NCI-H1436 (cell line): Measurements from ENCODE around the gene VWA3A.
"Not testable (repeated sequence)": the region's sequence is repeated elsewhere in the genome, so short reads cannot be mapped to it uniquely, and the experiment has no call there.

ENCODE experiments used
- DNase-seq: peaks from one replicate; lab custom pipeline; 2025; lab: John Stamatoyannopoulos, UW

Gene VWA3A

GRCh38 chr16:22132801-22133200 lies 40.5 kb downstream of the VWA3A start:
- DNase-seq: no peak

- DNase-seq: no peak
Observed at GRCh38 chr16:22138482-22138881, 46.1 kb downstream of the VWA3A start.

DNA sequence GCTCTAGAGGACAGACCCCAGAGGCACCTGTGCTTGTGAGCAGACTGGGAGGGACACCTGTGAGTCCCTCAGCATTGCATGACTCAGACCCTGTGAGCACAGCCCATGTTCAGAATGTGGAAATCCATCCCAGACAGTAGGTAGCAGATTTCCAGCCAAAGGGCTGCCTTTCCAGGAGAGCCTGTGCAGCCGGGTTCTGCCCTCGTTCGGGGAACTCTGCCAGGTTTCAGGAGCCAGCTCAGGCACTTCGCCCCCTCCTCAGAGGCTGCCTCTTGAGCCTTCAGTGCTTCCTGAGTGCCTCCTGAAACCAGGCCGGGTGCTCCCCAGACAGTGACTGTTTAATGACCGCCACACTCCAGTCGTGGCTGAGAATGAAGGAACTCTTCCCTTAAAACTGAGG lies 46.7 kb downstream of the VWA3A start:
- DNase-seq: no peak

DNA sequence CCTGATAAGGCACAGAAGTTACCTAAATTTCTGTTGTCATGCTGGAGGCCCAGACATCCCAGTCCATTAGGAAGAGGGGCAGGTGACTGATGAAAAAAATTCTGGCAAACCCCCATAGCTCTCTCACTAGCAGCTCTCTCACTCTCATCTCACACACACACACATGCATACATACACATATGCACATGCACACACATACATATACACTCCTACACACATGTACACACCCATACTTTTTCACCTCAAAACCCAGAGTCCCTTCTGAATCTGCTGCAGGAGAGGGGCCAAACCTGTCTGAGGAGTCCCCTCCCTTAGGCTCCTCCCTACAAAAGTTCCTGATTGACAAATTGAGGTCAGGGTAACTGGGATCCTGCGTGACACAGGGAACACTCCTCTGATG lies 47.4 kb downstream of the VWA3A start:
- no peak for DNase-seq

- DNase-seq: no peak
Observed at GRCh38 chr16:22141767-22142166, 49.4 kb downstream of the VWA3A start.

- no peak for DNase-seq
Observed at GRCh38 chr16:22144520-22144919, 52.2 kb downstream of the VWA3A start.

DNA sequence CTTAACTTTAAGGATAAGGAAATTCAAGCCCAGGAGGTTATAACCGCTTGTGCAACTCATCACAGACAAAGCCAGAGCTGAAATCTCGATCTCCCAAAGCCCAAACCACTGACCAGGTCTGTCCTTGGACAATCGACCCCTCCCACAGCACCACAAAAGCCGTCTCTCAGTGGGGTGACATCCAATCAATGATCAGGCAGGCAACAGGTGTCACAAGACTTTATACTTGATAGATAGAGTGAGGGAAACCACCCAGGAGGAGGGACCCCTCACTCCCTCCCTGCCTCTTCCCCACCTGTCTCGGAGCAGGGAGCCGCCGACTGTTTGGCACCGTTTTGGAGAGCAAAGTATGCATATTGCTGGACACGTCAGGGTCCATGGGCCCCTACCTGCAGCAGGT lies 55.5 kb downstream of the VWA3A start:
- DNase-seq: no peak

- no peak for DNase-seq
Observed at GRCh38 chr16:22151246-22151998, 59.1 kb downstream of the VWA3A start.

GRCh38 chr16:22152316-22152715 lies 60.0 kb downstream of the VWA3A start:
- no peak for DNase-seq

DNA sequence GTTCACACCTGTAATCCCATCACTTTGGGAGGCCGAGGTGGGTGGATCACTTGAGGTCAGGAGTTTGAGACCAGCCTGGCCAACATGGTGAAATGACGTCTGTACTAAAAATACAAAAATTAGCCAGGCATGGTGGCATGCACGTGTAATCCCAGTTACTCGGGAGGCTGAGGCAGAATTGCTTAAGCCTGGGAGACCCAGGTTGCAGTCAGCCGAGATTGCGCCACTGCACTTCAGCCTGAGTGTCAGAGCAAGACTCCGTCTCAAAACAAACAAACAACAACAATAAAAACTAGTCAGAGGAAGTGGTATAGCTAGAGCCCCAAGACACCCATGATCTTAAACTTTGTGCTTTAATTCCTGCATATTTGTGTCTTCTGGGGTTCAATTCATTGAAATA lies 60.7 kb downstream of the VWA3A start:
- DNase-seq: not testable (repeated sequence)

DNA sequence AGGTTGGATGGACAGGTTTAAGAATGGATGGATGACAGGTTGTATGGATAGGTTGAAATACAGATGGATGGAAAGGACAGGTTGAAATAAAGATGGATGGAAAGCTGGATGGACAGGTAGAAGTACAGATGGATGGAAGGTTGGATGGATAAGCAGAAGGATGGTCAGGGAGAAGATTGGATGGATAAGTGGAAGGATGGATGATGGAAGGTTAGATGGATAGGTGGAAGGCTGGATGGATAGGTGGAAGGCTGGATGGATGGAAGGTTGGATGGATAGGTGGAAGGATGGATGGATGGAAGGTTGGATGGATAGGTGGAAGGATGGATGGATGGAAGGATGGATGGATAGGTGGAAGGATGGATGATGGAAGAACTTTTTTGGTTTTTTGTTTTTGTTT lies 69.1 kb downstream of the VWA3A start:
- DNase-seq: no peak

DNA sequence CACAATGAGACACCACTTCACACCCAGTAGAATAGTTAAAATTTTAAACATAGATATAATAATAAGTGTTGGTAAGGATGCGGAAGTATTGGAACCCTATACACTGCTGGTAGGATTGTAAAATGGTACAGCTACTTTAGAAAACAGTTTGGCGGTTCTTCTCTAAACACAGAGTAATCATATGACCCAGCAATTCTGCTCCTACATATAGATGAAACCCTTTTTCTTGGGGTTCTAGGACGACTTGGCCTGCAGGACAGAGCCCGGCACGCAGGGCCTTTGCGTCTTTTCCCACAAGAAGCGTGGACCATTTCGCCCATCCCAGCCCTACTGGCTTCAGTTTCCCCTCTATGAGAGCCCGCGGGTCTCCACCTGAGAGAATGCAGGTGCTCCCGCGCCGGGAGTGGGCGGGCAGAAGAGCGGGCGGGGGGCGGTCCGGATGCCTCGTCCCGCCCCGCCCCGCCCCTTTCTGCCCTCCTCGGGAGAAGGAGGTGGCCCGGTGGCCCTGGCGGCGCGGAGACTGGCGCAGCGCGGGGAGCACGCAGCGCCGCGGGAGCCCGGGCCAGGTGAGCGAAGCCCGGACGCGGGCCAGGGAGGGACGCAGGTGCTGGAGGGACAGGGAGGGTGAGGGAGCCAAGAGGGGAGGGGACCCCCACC lies 69.8 kb downstream of the VWA3A start, which contains the start of gene SDR42E2:
Gene SDR42E2 (plus strand): TSS at position 508 of the 657 bp plus-strand sequence. CDS start 3,077 bp downstream, outside the sequence.
- DNase-seq: peak; percentile 7

DNA sequence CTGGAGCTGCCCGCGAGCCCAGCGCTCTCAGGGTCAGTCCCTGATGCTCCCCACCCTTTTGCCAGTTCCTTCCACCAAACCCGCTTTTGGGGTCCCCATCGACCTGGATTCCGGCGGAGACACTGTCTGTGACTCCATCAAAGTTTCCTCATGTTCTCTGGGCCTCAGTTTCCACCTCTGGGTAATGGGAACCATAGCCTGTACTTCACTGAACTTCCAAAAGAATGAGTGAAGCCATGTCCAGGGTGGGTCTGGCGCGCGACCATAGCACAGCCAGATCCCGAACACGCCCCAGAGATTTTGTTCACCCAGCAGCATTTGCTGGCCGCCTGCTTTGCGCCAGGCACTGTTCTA lies 70.3 kb downstream of the VWA3A start:
- DNase-seq: no peak

DNA sequence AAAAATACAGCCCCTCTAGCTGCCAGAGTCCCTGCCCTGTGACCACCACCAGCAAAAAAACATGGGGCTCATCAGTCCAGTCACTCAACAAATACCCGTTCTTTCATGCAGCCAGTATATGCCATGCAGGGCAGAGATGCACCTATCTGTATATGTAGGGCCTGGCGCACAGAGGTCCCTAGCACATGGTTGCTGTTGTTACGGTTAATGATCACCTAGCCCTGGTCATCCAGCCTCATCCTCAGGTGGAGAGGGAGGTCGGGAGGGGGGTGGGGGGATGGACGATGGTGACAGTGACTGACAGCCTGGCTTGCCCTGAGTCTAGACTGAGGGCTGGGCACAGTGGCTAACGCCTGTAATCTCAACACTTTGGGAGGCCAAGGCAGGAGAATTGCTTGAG lies 71.5 kb downstream of the VWA3A start:
- no peak for DNase-seq

DNA sequence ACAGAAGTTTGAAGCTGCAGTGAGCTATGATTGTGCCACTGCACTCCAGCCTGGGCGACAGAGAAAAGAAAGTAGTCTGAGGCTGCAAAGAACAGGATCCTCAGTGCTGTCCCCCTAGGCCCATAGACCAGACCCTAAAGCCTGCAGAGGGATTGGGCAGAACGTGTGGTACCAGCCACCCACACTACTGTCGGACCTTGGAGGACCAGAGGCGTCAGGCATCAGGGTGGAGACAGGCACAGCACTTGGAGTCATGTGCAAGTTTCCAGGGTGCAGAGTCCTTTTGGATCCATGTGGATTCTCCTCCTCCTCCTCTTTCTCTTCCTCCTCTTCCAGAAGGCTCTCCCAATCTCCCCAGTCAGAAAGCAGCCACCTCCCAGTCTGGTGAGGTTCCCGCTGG lies 72.1 kb downstream of the VWA3A start:
- no peak for DNase-seq

DNA sequence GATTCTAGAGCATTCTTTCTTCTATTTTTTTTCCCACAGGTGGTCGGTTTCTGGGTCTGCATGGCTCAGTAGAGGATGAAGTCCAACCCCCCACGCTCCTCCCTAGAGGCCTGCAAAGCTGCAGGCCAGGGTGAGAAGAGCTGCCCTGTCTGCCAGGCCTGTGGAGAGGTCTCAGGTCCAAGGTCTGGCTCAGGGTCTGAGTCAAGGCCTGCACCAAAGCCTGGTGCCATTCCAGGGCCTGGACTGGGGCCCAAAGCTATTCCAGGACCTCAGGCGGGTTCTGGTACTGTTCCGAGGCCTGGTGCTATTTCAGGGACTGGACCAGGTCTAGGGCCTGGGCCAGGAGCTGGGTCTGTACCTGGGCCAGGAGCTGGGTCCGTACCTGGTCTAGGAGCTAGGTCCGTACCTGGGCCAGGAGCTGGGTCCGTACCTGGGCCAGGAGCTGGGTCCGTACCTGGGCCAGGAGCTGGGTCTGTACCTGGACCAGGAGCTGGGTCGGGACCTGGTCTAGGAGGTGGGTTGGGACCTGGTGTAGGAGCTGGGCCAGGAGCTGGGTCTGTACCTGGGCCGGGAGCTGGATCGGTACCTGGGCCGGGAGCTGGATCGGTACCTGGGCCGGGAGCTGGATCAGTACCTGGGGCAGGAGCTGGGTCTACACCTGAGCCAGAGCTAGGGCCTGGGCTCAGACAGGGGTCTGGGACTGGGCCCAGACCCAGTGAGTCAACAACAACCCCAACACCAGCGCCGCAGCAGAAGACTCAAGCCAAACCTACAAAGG lies 73.4 kb downstream of the VWA3A start:
- no peak for DNase-seq

DNA sequence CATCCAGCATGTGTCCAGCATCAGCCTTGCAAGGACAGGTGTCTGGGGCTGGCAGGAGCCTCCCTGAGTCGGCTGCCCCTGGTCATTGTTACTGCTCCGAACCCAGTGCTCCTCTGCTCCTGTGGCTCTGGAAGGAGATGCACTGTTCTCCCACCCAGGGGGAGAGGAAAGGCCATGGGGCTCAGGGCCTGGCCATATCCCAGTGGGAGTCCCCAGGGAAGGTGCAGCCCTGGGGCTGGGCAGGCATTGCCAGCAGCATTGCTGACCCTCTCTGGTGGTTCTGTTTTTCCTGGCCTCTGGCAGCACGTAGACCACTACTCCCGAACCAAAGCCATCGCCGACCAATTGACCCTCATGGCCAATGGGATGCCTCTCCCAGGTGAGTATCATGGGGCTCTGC lies 79.6 kb downstream of the VWA3A start:
- DNase-seq: no peak

GRCh38 chr16:22172642-22173041 lies 80.3 kb downstream of the VWA3A start:
- DNase-seq: not testable (repeated sequence)

GRCh38 chr16:22174642-22175041 lies 82.3 kb downstream of the VWA3A start:
- DNase-seq: no peak

GRCh38 chr16:22177968-22178930 lies 85.9 kb downstream of the VWA3A start:
- DNase-seq: no peak

DNA sequence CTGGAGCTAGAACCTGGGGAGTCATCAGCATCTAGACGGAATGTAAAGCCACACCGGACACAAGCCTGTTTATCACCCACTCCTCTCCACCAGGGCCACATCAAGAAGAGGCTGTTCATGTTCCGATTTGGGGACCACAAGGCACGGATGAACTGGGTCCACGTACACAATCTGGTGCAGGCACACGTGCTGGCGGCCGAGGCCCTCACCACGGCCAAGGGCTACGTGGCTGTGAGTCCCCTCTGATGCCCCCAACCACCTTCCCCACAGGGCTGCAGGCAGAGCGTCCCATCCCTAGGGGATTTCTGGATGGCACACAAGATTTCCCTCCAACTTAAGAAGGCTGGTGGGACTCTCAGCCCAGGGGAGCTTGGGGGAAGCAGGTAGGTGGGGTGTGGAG lies 89.1 kb downstream of the VWA3A start:
- DNase-seq: no peak

DNA sequence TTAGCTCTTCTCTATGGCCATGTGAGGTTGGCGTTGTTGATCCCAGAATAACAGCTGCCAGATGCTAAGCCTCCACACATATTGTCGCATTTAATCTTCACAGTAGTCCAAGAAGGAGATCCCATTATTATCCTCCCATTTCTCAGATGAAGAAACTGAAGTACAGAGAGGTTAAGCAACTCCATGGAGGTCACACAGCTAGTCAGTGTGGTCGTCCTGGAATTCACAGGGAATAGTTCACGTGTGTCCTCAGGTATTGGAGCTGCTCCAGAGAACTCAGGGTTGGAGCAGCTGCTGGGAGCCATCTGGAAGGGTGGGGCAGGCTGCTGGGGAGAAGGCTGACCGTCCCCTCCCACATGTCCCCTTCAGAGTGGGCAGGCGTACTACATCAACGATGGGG lies 89.5 kb downstream of the VWA3A start:
- DNase-seq: no peak
